Stomach (tissue), 9 donors: ENCODE results near the gene TRIB2. TPM values are rescaled to one million over a fixed set of nuclear protein-coding genes. Genes with fewer than 3 reads are reported as not detected.

Experiments
- DNase-seq, 2 donors: peaks; one replicate each; pipeline versions ENCODE4 v3.0.0 to v3.0.0-alpha.2; 2013 to 2019
- H3K27ac ChIP-seq, 5 donors: fragments of 200-600 bp in 4 of 5; sonication (generic) in 4 of 5; one replicate each; pipeline ENCODE4 v1.5.1; 2013 to 2019; ENCODE audit warnings: mild to moderate bottlenecking in 1 of 5, moderate library complexity in 1 of 5
- H3K27me3 ChIP-seq, 3 donors: fragments of 200-600 bp; sonication (generic); one replicate each; pipeline ENCODE4 v1.5.1; 2017 to 2019; ENCODE audit warnings: mixed run types in 1 of 3
- H3K36me3 ChIP-seq, 4 donors: fragments of 200-600 bp; sonication (generic); 1 replicate in 3 of 4; 2 replicates in 1 of 4; pipeline ENCODE4 v1.5.1; 2016 to 2019
- H3K4me1 ChIP-seq, 4 donors: fragments of 200-600 bp; sonication (generic); one replicate each; pipeline ENCODE4 v1.5.1; 2016 to 2019
- H3K4me3 ChIP-seq, 4 donors: fragments of 200-600 bp; sonication (generic) in 3 of 4; one replicate each; pipeline ENCODE4 v1.5.1; 2016 to 2019; ENCODE audit warnings: mild to moderate bottlenecking in 1 of 4
- H3K9me3 ChIP-seq, 4 donors: fragments of 200-600 bp; sonication (generic); one replicate each; pipeline ENCODE4 v1.5.1; 2016 to 2019
- CTCF ChIP-seq, 7 experiments: fragments of 450-650 bp in 4 of 7; fragments of 200-600 bp in 3 of 7; sonication (generic) in 3 of 7; IDR thresholded peaks; one replicate each; pipeline ENCODE4 v1.5.1; 2016 to 2019; ENCODE audit warnings: antibody characterized with exemption in 7 of 7, control low read depth in 2 of 7, mild to moderate bottlenecking in 1 of 7
- EP300 ChIP-seq: sonication (generic); formaldehyde crosslinking; IDR thresholded peaks from one replicate; pipeline ENCODE4 v1.6.1; 2017; ENCODE audit warnings: antibody characterized with exemption
- POLR2A ChIP-seq, 4 donors: fragments of 450-650 bp; IDR thresholded peaks; one replicate each; pipeline ENCODE4 v1.6.1; 2016; ENCODE audit warnings: antibody characterized with exemption in 4 of 4, control low read depth in 2 of 4, mild to moderate bottlenecking in 1 of 4, moderate library complexity in 1 of 4
- POLR2AphosphoS5 ChIP-seq, 3 donors: sonication (generic); formaldehyde crosslinking; IDR thresholded peaks; one replicate each; pipeline ENCODE4 v1.6.1; 2016; ENCODE audit warnings: antibody characterized with exemption in 3 of 3
- WGBS, 5 donors: extraction: QIAGEN DNeasy Blood & Tissue Kit in 3 of 5; methylation state at CpG; one replicate each; pipeline versions ENCODE4 v1.1.5 to v1.1.7; 2013 to 2018; 5-methylcytosine and 5-hydroxymethylcytosine counted together
- intact Hi-C: fragments of 100-400 bp; cut with DNase I; formaldehyde crosslinking; loops from one replicate; pipeline ENCODE4 v1.15.1; 2023; ENCODE audit warnings: low total_unique reads
- polyA plus RNA-seq, 3 donors: library from polyadenylated mRNA; stranded (reverse); fragments of 200-250 nt; gene quantifications; one replicate each; pipeline ENCODE4 v1.2.3, GENCODE V29; 2013
- total RNA-seq, 5 donors: library from RNA; depleted of rRNA; stranded (reverse); fragments of >200 nt; gene quantifications; one replicate each; pipeline versions ENCODE4 v1.1.0 to v1.2.3, GENCODE V29; 2014 to 2016
- donor health status: healthy with polysubstance abuse.
- donor health status: Bipolar disorder and iron deficiency.
- donor health status: healthy.

The TRIB2 gene
- total and polyA plus RNA-seq, 8 donors, result 6.4 to 226 (median 50.6) TPM

GRCh38 chr2:12764849-12765605 is 48.3 kb downstream of the TRIB2 start:
- H3K27me3 ChIP-seq, result no peaks in the 10 kb centered on the region
- H3K27ac ChIP-seq, result no peak overlapping the region
- DNase-seq, result no peak
- intact Hi-C loops, result no loop called here
- H3K9me3 ChIP-seq, result no peaks in the 10 kb centered on the region
- TF ChIP-seq CTCF (IDR thresholded peaks at IDR 0.05) (no peak), POLR2AphosphoS5 (IDR thresholded peaks at IDR 0.05) (no peak), POLR2A (IDR thresholded peaks at IDR 0.05) (no peak), EP300 (no peak)
- WGBS, 5 donors, result 80 to 92% (median 89%) methylated on average over 7 of the region's 7 CpGs
- H3K4me1 ChIP-seq, result peaks cover 0 to 5% (median 0%) of the 10 kb centered on the region in 4 donors
- no peak overlapping the region for H3K4me3 ChIP-seq
- no peaks in the 10 kb centered on the region for H3K36me3 ChIP-seq

DNA sequence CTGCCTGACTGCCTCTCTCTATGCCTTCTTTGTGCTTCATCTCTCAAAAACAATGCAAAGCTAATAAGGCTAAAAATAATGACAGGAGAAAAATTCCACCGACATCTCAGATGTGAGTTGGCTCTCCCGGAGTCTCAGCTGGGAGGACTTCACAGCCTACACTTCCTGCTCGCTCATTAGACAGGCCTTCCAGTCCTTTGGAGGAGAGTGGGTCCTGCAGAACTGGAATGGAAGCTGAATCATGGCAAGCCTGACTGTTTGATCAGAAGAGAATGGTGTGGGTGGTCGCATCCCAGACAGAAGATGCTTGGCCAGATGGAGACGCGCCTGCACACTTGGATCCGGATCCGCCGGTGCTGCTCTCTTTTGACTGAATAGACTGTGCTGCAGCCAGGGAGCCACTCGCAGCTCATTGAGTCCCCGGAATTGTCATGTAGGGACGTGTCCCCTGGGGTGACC is 49.7 kb downstream of the TRIB2 start:
- DNase-seq, result no peak
- H3K27me3 ChIP-seq, result no peaks in the 10 kb centered on the region
- intact Hi-C loops, result no loop called here
- H3K9me3 ChIP-seq, result no peaks in the 10 kb centered on the region
- H3K27ac ChIP-seq, result no peak overlapping the region
- H3K36me3 ChIP-seq, result no peaks in the 10 kb centered on the region
- H3K4me3 ChIP-seq, result no peak overlapping the region
- 88 to 94% (median 92%) methylated on average over 12 of the region's 12 CpGs for WGBS, 5 donors
- TF ChIP-seq POLR2AphosphoS5 (IDR thresholded peaks at IDR 0.05) (no peak), CTCF (IDR thresholded peaks at IDR 0.05) (no peak), EP300 (no peak), POLR2A (IDR thresholded peaks at IDR 0.05) (no peak)
- peaks cover 0 to 5% (median 0%) of the 10 kb centered on the region in 4 donors for H3K4me1 ChIP-seq

- 83 to 92% (median 91%) methylated on average over 8 of the region's 8 CpGs for WGBS, 5 donors
- intact Hi-C loops, result no loop called here
Measured at GRCh38 chr2:12767541-12767940, 50.8 kb downstream of the TRIB2 start.

More at GRCh38 chr2:12767541-12767940, 50.8 kb downstream of the TRIB2 start:
- Histone ChIP-seq H3K9me3 (no peaks in the 10 kb centered on the region), H3K27ac (no peak overlapping the region), H3K4me1 (peaks cover 0 to 5% (median 0%) of the 10 kb centered on the region in 4 donors), H3K27me3 (no peaks in the 10 kb centered on the region), H3K4me3 (no peak overlapping the region), H3K36me3 (no peaks in the 10 kb centered on the region)
- TF ChIP-seq EP300 (no peak), POLR2AphosphoS5 (IDR thresholded peaks at IDR 0.05) (no peak), CTCF (IDR thresholded peaks at IDR 0.05) (no peak), POLR2A (IDR thresholded peaks at IDR 0.05) (no peak)
- no peak for DNase-seq
